BJ (cell line): Measurements from ENCODE around the gene FOXK2. TPM values are rescaled to one million over a fixed set of nuclear protein-coding genes. Genes with fewer than 3 reads are reported as not detected.
"Not testable (repeated sequence)": the region's sequence is repeated elsewhere in the genome, so short reads cannot be mapped to it uniquely, and the experiment has no call there.

Experiments used
- CTCF ChIA-PET: fragments of 350-600 bp; formaldehyde crosslinking; extraction: SDS; loops from one replicate; lab custom pipeline; 2021; ENCODE audit warnings: antibody characterized with exemption, inconsistent platforms; lab: Yijun Ruan, JAX
- POLR2A ChIA-PET: fragments of 300-600 bp; sonication (Branson Sonifier 250); formaldehyde crosslinking; extraction: SDS; loops from one replicate; lab custom pipeline; 2021; ENCODE audit warnings: antibody characterized with exemption; lab: Charles Lee
- DNase-seq: peaks from one replicate; pipeline ENCODE4 v3.0.0-alpha.2; 2011; ENCODE audit warnings: low read depth
- H3K27me3 ChIP-seq: 2 replicates; pipeline ENCODE4 v1.6.0; 2011; ENCODE audit warnings: low read length; ENCODE audit not compliant: control insufficient read depth, insufficient read depth
- H3K36me3 ChIP-seq: 2 replicates; pipeline ENCODE4 v1.5.1; 2011; ENCODE audit warnings: low read length; ENCODE audit not compliant: control insufficient read depth, insufficient read depth
- H3K4me3 ChIP-seq: 2 replicates; pipeline ENCODE4 v1.5.1; 2011; ENCODE audit warnings: low read depth, mild to moderate bottlenecking, control low read depth, low read length
- polyA plus RNA-seq: library from polyadenylated mRNA; depleted of rRNA; stranded (reverse); fragments of >200 nt; gene quantifications from 2 replicates; pipeline ENCODE4 v1.2.3, GENCODE V29; 2011
- TF ChIP-seq, protein P1 (sequence below): IDR thresholded peaks from 2 replicates; pipeline ENCODE4 v1.5.1; 2011; ENCODE audit warnings: low read depth, mild to moderate bottlenecking, control low read depth, inconsistent platforms, low read length, moderate library complexity; ENCODE audit not compliant: insufficient read depth

Gene FOXK2
- polyA plus RNA-seq, 1 experiment: 19.2 TPM

DNA sequence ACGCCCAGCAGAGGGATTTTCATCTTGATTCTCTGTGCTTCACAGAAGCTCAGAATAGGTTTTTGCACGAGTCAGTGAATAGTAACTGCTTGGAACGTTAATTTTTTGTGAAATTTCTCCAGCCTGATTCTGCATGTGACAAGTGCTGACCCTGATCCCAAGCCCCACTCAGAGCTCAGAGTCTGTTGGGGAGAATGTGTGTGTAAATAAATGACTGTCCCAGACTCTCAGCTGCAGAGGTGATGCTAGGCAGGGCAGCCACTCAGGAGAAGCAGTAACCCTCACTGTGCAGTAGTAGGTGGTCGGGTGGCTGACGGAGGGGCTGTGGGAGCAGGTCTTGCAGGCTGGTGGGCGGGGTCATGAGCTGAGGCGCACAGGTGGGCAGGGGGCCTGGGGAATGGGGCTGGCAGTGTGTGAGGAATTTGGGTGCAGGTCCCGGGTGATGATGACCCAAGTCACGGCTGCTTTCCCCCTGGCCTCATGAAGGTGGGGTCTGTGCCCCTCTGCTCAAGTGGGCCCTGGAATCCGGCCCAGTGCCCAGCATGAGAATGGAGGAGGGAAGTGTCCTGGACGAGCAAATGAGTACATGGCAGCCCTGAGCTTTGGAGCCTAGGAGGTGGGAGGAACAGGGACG is 16.3 kb upstream of the FOXK2 start:
- no peaks in the 10 kb centered on the region for H3K27me3 ChIP-seq
- H3K36me3 ChIP-seq: no peaks in the 10 kb centered on the region
- POLR2A ChIA-PET: no interaction called here
- H3K4me3 ChIP-seq: no peak overlapping the region
- CTCF ChIA-PET: interaction anchor here (1.0 to 1.2 kb wide), 3 partner anchors 9 to 25 kb away, joined by 3 to 8 read pairs (median 3); no protein-coding TSS in a partner anchor
- DNase-seq: no peak
- TF ChIP-seq, protein P1, sequence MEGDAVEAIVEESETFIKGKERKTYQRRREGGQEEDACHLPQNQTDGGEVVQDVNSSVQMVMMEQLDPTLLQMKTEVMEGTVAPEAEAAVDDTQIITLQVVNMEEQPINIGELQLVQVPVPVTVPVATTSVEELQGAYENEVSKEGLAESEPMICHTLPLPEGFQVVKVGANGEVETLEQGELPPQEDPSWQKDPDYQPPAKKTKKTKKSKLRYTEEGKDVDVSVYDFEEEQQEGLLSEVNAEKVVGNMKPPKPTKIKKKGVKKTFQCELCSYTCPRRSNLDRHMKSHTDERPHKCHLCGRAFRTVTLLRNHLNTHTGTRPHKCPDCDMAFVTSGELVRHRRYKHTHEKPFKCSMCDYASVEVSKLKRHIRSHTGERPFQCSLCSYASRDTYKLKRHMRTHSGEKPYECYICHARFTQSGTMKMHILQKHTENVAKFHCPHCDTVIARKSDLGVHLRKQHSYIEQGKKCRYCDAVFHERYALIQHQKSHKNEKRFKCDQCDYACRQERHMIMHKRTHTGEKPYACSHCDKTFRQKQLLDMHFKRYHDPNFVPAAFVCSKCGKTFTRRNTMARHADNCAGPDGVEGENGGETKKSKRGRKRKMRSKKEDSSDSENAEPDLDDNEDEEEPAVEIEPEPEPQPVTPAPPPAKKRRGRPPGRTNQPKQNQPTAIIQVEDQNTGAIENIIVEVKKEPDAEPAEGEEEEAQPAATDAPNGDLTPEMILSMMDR: no peak

DNA sequence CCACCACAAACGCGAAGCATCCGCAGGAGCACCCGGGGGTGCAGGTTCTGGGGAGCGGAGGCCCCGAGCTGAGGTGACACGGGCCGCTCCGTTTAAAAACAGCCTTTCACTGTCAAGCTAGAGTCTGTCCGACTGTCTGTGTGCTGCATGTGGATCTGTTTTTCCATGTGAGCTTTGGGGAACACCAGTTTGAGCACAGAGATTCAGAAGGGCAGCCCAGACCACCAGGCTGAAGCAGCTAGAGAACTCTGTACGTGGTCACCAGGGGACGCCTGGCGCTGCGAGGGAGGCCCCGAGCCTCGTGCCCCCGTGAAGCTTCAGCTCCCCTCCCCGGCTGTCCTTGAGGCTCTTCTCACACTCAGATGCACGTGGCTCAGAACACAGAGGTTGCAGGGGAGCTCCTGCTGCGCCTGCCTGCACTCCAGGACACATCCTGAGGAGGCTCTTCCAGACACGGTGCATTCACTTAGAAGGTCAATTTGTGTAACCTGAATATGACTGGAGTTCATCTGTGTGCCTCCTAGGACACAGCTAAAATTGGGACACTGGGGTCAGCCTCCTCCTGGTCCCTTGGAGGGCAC is 15.7 kb upstream of the FOXK2 start:
- H3K27me3 ChIP-seq: no peaks in the 10 kb centered on the region
- POLR2A ChIA-PET: no interaction called here
- H3K36me3 ChIP-seq: no peaks in the 10 kb centered on the region
- no peak for DNase-seq
- H3K4me3 ChIP-seq: no peak overlapping the region
- TF ChIP-seq, protein P1: no peak
- CTCF ChIA-PET: interaction anchor here (1.0 to 1.2 kb wide), 2 partner anchors 10 to 25 kb away, joined by 3 to 8 read pairs; no protein-coding TSS in a partner anchor

DNA sequence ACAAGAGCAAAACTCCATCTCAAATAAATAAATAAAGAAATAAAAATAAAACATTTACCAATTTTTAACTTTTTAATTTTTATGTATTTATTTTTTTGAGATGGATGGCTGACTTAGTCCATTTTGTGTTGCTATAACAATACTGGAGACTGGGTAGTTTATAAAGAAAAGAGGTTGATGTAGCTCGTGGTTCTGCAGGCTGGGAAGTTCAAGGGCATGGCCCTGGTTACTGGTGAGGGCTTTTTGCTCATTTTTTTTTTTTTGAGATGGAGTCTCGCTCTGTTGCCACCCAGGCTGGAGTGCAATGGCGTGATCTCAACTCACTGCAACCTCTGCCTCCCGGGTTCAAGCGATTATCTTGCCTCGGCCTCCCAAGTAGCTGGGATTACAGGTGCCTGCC is 14.2 kb upstream of the FOXK2 start:
- ChIA-PET POLR2A (no interaction called here), CTCF (interaction anchor here (1.4 kb wide), 1 partner anchor 11 kb away, joined by 4 read pairs; no protein-coding TSS in a partner anchor)
- H3K27me3 ChIP-seq: no peaks in the 10 kb centered on the region
- no peak for DNase-seq
- H3K36me3 ChIP-seq: no peaks in the 10 kb centered on the region
- no peak overlapping the region for H3K4me3 ChIP-seq
- TF ChIP-seq, protein P1: no peak

DNA sequence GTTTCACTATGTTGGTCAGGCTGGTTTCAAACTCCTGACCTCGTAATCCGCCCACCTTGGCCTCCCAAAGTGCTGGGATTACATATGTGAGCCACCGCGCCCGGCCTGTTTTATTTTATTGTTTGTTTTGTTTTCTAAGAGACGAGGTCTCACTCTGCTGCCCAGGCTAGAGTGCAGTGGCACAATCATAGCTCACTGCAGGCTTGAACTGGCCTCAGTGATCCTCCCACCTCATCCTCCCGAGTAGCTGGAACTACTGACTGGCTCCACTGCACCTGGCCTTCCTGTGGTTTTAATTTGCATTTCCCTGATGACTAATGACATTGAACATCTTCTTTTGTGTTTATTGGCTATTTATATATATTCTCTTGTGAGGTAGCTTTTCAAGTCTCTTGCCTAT is 13.1 kb upstream of the FOXK2 start:
- H3K27me3 ChIP-seq, DNase-seq, H3K36me3 ChIP-seq, H3K4me3 ChIP-seq, POLR2A ChIA-PET: not testable (repeated sequence)
- CTCF ChIA-PET: interaction anchor here (1.4 kb wide), 1 partner anchor 12 kb away, joined by 4 read pairs; no protein-coding TSS in a partner anchor

DNA sequence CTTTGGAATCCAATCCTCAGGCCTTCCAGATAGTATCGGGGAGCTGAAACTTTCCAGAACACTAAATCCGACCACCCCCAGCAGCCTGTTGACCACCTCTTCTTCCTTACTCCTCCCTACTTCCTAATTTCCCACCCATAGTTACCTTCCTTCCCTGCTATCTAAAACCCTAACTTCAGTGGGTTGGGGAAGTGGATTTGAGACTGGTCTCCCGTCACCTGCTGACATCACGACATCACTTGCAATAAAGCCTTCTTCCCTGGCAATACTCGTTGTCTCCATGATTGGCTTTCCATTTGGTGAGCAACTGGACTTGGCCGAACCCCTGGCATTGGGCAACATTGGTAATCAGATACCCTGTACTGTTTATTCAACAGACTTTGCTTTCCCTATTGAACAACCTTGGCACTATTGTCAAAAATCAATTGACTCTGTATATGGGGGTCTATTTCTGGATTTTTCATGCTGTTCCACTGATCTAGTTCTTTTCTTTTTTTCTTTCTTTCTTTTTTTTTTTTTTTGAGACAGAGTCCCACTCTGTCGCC is 11.8 kb upstream of the FOXK2 start:
- no peaks in the 10 kb centered on the region for H3K27me3 ChIP-seq
- CTCF ChIA-PET: interaction anchor here (1.3 kb wide), 1 partner anchor 8 kb away, joined by 5 read pairs; no protein-coding TSS in a partner anchor
- TF ChIP-seq, protein P1: no peak
- H3K36me3 ChIP-seq: no peaks in the 10 kb centered on the region
- POLR2A ChIA-PET: no interaction called here
- H3K4me3 ChIP-seq: no peak overlapping the region
- DNase-seq: no peak

DNA sequence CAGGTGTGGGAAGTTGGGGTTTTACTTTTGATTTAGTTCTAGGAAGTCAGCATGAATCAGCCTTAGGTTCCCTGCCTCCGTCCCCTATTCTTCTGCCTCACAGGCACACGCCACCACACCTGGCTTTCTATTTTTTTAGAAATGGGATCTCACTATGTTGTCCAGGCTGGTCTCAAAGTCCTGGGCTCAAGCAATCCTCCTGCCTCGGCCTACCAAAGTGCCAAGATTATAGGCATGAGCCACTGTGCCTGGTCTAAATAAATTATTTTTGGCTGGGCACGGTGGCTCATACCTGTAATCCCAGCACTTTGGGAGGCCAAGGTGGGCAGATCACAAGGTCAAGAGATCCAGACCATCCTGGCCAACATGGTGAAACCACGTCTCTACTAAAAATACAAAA is 7.9 kb upstream of the FOXK2 start:
- H3K4me3 ChIP-seq, DNase-seq, POLR2A ChIA-PET, H3K36me3 ChIP-seq, H3K27me3 ChIP-seq: not testable (repeated sequence)
- CTCF ChIA-PET: interaction anchor here (0.6 kb wide), 1 partner anchor 29 kb away, joined by 3 read pairs; no protein-coding TSS in a partner anchor

DNA sequence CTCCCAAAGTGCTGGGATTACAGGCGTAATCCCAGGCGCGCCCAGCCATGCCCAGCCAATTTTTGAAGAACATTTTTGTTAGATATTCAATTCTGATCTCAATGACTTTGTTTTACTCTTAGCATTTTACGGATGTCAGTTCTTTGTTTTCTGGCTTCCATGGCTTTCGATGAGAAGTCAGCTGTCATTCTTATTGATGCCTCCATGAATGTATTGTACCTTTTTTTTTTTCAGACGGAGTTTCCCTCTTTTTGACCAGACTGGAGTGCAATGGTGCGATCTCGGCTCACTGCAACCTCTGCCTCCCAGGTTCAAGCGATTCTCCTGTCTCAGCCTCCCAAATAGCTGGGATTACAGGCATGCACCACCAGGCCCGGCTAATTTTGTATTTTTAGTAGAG is 5.7 kb upstream of the FOXK2 start:
- POLR2A ChIA-PET: not testable (repeated sequence)

More for the DNA sequence above, 5.7 kb upstream of the FOXK2 start:
- H3K27me3 ChIP-seq, H3K36me3 ChIP-seq, DNase-seq, H3K4me3 ChIP-seq, CTCF ChIA-PET: not testable (repeated sequence)
